Upper lobe of right lung (tissue), 1 donor: ENCODE data around the gene SLC39A9. TPM values are rescaled to one million over a fixed set of nuclear protein-coding genes. Genes with fewer than 3 reads are reported as not detected.
A peak's percentile ranks its signal among the peaks of the same experiment; 100 is the strongest.

Experiments used
- ATAC-seq: fragments of 200-7000 bp; cut with Tn5 transposase; one replicate; pipeline ENCODE4 v1.9.1; 2020; ENCODE audit warnings: mild to moderate bottlenecking, moderate library complexity
- DNase-seq: peaks from one replicate; pipeline ENCODE4 v3.0.0-alpha.2; 2020
- H3K27ac ChIP-seq: fragments of 200-600 bp; one replicate; pipeline ENCODE4 v1.8.0; 2022
- H3K27me3 ChIP-seq: fragments of 200-600 bp; one replicate; pipeline ENCODE4 v1.8.0; 2022; ENCODE audit warnings: mild to moderate bottlenecking
- H3K36me3 ChIP-seq: fragments of 200-600 bp; one replicate; pipeline ENCODE4 v1.8.0; 2022
- H3K4me1 ChIP-seq: fragments of 200-600 bp; one replicate; pipeline ENCODE4 v1.8.0; 2022
- H3K4me3 ChIP-seq: fragments of 200-600 bp; one replicate; pipeline ENCODE4 v1.8.0; 2022; ENCODE audit warnings: mild to moderate bottlenecking
- H3K9me3 ChIP-seq: fragments of 200-600 bp; one replicate; pipeline ENCODE4 v1.8.0; 2022
- intact Hi-C: fragments of 100-400 bp; cut with DNase I; formaldehyde crosslinking; loops from one replicate; pipeline ENCODE4 v1.11.0; 2022
- total RNA-seq: library from RNA; stranded (reverse); fragmentation: NEBNext Ultra II Directional; extraction: Animal tissue kit (Norgen Biotek cat#: 25700); gene quantifications from one replicate; pipeline ENCODE4 v1.2.1, GENCODE V29; 2021
- TF ChIP-seq, protein P1 (sequence below): fragments of 200-600 bp; IDR thresholded peaks from one replicate; pipeline ENCODE4 v1.8.0; 2022; ENCODE audit warnings: antibody characterized with exemption
- donor health status: DM: no; HTN: yes; CAD: no; lungs with severe emphysema.

The SLC39A9 gene
- total RNA-seq, 1 donor from 2014 or later = 55.6 TPM

DNA sequence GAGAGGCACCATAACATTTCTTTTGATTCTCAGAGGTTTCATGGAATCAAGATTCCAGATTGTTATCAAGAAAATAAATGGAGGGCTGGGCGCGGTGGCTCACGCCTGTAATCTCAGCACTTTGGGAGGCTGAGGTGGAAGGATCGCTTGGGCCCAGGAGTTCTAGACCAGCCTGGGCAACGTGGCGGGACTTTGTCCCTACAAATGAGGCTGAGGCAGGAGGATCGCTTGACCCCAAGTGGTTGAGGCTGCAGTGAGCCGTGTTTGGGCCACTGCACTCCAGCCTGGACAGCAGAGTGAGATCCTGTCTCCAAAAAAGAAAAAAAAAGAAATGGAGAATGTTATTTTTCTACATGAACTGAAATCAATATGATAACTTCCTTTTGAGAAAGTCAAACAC is 1.3 kb downstream of the SLC39A9 start:
- peaks cover 20% of the 10 kb centered on the region for H3K36me3 ChIP-seq
- TF ChIP-seq, protein P1, sequence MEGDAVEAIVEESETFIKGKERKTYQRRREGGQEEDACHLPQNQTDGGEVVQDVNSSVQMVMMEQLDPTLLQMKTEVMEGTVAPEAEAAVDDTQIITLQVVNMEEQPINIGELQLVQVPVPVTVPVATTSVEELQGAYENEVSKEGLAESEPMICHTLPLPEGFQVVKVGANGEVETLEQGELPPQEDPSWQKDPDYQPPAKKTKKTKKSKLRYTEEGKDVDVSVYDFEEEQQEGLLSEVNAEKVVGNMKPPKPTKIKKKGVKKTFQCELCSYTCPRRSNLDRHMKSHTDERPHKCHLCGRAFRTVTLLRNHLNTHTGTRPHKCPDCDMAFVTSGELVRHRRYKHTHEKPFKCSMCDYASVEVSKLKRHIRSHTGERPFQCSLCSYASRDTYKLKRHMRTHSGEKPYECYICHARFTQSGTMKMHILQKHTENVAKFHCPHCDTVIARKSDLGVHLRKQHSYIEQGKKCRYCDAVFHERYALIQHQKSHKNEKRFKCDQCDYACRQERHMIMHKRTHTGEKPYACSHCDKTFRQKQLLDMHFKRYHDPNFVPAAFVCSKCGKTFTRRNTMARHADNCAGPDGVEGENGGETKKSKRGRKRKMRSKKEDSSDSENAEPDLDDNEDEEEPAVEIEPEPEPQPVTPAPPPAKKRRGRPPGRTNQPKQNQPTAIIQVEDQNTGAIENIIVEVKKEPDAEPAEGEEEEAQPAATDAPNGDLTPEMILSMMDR = no peak
- intact Hi-C loops = no loop called here
- peaks cover 40% of the 10 kb centered on the region for H3K4me1 ChIP-seq
- no peaks in the 10 kb centered on the region for H3K9me3 ChIP-seq
- no peak overlapping the region for H3K27ac ChIP-seq
- ATAC-seq (no peak), DNase-seq (no peak)
- H3K4me3 ChIP-seq = peak overlapping the region; percentile 94
- H3K27me3 ChIP-seq = no peaks in the 10 kb centered on the region

DNA sequence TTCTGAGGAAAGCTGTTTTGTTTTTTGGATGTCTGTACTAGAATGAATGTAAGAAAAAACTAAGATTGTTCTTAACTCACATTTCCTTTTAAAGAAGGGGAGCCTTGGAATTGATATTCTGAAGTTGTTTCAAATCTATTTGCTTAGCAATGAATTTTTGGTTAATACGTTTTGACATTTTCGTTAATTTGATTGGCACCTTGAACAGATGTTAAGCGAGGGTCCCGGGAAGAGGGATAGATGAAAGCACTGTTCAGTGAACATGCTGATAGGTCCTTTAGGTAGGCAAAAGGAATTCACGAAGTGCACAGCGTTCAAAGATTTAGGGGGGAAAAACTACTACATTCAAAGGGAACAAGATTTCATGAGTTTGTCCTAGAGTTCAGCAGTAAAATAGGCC is 1.7 kb downstream of the SLC39A9 start:
- H3K27me3 ChIP-seq = no peaks in the 10 kb centered on the region
- TF ChIP-seq, protein P1 = no peak
- H3K27ac ChIP-seq = no peak overlapping the region
- no peak for ATAC-seq
- H3K36me3 ChIP-seq = peaks cover 16% of the 10 kb centered on the region
- intact Hi-C loops = no loop called here
- H3K4me1 ChIP-seq = peaks cover 40% of the 10 kb centered on the region
- no peaks in the 10 kb centered on the region for H3K9me3 ChIP-seq
- DNase-seq = no peak
- H3K4me3 ChIP-seq = peak overlapping the region; percentile 94

DNA sequence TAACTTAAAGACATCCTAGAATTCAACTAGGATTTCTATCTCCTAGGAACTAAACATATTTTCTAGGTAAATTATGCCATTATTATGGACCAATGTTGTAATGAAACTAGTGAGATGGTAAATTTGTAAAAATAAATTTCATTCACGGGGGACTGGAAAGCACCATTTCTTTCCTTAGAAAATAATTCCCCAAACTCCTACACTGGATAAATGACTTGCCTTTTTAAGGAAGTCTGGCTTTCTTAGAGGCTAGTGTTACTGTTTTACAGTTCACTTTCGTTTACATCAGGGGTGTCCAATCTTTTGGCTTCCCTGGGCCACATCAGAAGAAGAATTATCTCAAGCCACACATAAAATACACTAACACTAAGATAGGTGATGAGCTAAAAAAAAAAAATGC is 3.3 kb downstream of the SLC39A9 start:
- Histone ChIP-seq H3K4me1 (peaks cover 35% of the 10 kb centered on the region), H3K4me3 (peak overlapping the region; percentile 94), H3K27me3 (no peaks in the 10 kb centered on the region), H3K36me3 (no peaks in the 10 kb centered on the region), H3K27ac (no peak overlapping the region), H3K9me3 (no peaks in the 10 kb centered on the region)
- TF ChIP-seq, protein P1 = no peak
- DNase-seq = no peak
- ATAC-seq = no peak
- intact Hi-C loops = no loop called here

DNA sequence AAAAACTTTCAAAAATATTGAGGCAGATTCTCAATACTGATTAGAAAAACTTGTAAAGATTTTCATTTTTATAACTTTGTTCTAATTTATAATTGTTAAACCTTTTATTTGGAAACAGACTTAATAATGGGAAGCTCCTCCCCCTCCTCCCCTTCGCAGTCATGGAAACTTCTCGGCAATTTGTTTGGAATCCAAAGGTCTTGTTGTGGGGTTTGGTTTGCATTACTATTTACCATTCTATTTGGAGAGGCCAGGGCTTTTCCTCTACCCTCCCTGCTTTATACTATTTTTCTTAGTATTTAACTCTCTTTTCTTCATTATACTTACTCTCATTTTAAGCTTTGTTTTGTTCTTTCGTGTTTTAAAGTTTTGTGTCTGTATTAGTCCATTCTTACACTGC is 6.0 kb downstream of the SLC39A9 start:
- intact Hi-C loops = no loop called here
- TF ChIP-seq, protein P1 = no peak
- no peak overlapping the region for H3K27ac ChIP-seq
- no peaks in the 10 kb centered on the region for H3K27me3 ChIP-seq
- H3K36me3 ChIP-seq = no peaks in the 10 kb centered on the region
- H3K4me1 ChIP-seq = peaks cover 25% of the 10 kb centered on the region
- ATAC-seq = no peak
- DNase-seq = no peak
- no peaks in the 10 kb centered on the region for H3K9me3 ChIP-seq
- no peak overlapping the region for H3K4me3 ChIP-seq

DNA sequence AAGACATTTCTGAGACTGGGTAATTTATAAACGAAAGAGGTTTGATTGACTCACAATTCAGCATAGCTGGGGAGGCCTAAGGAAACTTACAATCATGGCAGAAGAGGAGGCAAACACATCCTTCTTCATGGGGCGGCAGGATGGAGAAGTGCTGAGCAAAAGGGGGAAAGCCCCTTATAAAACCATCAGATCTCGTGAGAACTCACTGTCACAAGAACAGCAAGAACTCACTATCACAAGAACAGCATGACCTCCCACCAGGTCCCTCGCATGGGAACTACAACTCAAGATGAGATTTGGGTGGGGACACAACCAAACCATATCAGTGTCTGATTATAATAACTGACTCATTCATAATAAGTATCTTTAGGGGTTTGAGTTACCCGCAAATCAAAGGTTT is 6.4 kb downstream of the SLC39A9 start:
- ATAC-seq (no peak), DNase-seq (no peak)
- no peaks in the 10 kb centered on the region for H3K36me3 ChIP-seq
- TF ChIP-seq, protein P1 = no peak
- no peaks in the 10 kb centered on the region for H3K9me3 ChIP-seq
- no peaks in the 10 kb centered on the region for H3K27me3 ChIP-seq
- no peak overlapping the region for H3K27ac ChIP-seq
- intact Hi-C loops = no loop called here
- H3K4me3 ChIP-seq = no peak overlapping the region
- peaks cover 21% of the 10 kb centered on the region for H3K4me1 ChIP-seq

DNA sequence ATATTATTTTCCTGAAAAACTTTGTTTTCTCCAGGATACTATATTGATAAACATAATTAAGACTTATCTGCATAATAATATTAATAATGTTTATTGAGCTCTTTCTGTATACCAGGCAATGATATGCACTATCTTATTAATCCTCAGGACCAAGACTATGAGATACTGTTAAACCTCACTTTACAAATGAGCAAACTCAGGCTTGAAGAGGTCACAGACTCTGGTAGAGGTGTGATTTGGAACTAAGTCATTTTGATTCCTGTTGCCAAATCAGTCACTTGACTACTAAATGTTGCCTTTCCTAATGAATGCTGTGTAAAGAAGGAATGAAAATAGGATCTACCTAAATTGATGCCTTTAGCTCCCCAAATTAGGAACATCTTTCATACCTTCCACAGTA is 7.3 kb downstream of the SLC39A9 start:
- intact Hi-C loops = no loop called here
- TF ChIP-seq, protein P1 = no peak
- Histone ChIP-seq H3K9me3 (no peaks in the 10 kb centered on the region), H3K27ac (no peak overlapping the region), H3K36me3 (no peaks in the 10 kb centered on the region), H3K4me1 (peaks cover 12% of the 10 kb centered on the region), H3K27me3 (no peaks in the 10 kb centered on the region), H3K4me3 (no peak overlapping the region)
- DNase-seq (no peak), ATAC-seq (no peak)
